Fibroblast of gingiva (primary cell): Measurements from ENCODE around the gene KMT2A.
"Not testable (repeated sequence)": the region's sequence is repeated elsewhere in the genome, so short reads cannot be mapped to it uniquely, and the experiment has no call there.

ENCODE experiments used
- DNase-seq: peaks from one replicate; pipeline ENCODE4 v3.0.0-alpha.2; 2011; ENCODE audit warnings: low read depth

KMT2A gene

GRCh38 chr11:118435290-118435892 is 901 bp upstream of the KMT2A start:
- peak; percentile 14 for DNase-seq

DNA sequence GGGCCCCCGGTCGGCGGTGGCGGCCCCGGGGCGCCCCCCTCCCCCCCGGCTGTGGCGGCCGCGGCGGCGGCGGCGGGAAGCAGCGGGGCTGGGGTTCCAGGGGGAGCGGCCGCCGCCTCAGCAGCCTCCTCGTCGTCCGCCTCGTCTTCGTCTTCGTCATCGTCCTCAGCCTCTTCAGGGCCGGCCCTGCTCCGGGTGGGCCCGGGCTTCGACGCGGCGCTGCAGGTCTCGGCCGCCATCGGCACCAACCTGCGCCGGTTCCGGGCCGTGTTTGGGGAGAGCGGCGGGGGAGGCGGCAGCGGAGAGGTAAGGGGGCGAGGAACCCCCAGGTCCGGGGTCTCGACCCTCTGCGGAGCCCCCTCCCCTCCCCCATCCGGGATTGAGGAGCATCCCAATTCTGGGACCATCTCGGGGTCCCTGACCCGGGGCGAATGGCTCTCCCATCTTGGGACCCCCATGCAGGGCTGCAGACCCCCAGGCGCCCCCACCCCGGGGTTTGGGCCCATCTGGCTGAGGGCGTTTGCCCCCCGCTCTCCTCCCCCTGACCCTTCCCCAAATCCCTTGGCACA is 431 bp downstream of the KMT2A start:
- no peak for DNase-seq

DNA sequence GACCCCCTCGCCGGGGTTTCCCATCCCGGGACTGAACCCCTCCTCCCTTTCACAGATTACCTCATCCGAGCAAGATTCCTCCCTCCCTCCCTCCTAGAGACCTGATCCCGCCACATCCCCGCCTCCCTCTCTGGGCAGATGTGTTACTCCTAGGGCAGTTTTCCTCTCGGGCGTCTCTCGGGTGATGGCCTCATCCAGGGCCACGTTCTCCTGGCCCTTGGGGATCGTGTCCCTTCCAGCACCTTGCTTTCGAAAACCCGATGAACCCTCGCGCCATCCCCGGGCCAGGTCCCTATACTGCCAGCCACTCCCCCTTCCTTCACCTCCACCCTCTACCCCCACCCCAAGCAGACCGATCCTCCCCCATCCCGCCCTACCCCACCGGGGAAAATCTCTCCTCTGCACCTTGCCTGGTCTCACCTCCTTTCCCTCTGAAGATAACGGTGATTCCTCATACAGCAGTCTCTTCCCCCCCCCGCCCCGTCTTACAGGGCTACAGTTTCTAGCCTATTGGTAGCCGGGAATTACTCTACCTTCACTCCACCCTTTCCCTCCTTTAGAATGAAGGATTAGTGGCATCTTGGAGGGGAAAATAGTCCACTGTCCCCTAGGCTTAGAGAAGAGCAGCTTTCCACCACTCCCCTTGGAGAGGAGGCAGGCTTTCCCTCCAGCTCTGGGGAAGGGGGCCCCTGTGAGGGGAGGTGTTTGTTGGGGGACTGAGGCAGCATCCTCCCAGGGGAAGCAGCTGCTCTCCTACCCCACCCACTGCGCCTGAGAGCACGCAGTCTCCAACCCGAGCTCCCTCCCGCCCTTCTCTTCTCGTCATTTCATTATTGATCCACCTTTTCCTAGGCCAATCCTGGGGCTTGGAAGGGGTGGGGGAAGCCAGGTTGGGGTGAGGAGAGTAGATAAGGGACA is 1.2 kb downstream of the KMT2A start:
- DNase-seq = no peak

- DNase-seq = peak; percentile 75
Observed at GRCh38 chr11:118438314-118438931, 2.1 kb downstream of the KMT2A start.

- no peak for DNase-seq
Observed at GRCh38 chr11:118439646-118440045, 3.4 kb downstream of the KMT2A start.

DNA sequence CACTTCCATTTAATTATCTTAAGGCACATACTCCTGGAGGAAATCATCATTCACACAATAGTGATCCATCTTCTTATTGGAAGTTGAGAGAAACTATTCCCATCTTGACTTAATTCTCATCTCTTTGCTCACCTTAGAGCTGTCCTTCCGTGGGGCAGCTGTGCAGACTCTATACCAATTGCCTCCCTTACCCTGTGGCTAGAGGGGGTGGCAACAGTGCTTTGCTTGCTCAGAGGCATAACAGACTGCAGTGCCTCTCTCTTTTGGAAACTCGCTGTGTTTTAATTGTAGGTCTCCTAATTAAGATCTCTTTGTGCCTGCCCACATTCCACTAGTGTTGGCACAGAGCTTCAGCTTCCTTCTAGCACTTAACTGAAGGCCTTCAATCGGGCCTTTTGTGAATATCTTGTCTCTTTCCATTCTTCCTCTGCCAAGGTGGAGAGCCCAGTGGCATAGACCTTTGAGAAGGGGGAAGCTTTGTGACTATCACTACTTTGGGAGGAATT is 5.5 kb downstream of the KMT2A start:
- DNase-seq = no peak

DNA sequence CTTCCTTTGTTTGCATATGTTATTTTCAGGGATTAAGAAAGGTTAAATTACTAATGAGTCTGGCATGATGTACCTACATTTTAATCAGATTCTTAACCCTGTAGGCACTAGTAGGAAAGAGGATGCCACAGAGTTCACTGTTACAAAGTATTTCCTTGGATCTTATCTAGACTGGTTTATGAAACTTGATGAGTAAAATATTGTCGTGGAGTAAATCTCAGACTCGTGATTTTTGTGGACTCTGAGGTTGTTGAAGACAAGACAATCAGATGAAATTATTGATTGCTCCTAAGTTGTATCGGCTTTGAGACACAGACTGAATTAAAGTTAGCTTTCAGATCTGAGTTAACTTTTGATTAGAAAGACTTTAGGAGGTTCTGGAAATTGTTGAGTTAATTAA is 6.0 kb downstream of the KMT2A start:
- no peak for DNase-seq

GRCh38 chr11:118442908-118443589 is 6.8 kb downstream of the KMT2A start:
- no peak for DNase-seq

DNA sequence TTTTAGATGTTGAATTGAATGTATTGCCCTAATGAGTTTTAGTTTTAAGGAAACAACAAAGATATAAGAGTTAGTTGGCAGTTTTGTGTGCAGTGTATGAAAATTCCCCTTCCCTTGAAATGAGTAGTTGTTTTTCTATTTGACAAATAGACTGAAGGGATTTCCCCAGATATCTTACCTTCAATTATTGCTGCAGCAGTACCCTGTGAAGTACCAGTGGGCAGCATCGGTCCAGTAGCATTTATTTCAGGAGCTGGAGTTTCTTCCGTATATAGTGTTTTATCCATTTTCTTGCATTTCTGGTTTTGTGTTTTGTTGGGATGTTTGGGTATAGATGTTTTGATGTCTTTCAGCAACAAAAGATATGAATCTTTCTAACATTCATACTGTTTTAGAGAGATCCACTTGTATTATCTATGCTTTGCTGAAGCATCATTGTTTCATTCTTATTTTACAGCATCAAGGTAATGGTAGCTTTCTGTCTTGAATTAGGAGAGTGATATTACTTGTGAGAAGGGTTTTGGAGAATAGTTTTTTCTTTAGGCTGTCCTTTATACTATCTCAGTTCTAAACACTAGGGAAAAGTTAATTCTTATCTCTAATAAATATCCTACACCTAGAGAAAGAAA is 7.4 kb downstream of the KMT2A start:
- no peak for DNase-seq

GRCh38 chr11:118447423-118447822 is 11.1 kb downstream of the KMT2A start:
- DNase-seq = no peak

DNA sequence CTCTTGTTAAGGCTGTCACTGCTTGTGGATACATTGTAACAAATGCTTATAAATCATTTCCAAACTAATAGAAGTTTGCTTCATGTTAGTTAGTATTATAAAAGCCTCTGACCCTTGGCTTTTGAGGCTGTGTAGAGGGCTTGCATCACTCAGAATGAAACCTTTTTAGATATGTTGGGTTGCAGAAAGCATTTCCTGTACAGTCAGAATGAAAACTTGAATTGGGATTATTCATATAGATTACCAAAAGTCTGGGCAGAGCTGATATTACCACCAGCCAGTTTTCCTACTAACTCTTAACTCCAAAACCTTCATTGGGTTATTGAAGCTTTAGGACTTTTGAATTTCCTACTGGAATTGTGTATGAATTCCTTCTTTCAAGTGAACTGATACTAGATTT is 12.0 kb downstream of the KMT2A start:
- peak; percentile 26 for DNase-seq

GRCh38 chr11:118449316-118449918 is 13.1 kb downstream of the KMT2A start:
- DNase-seq = no peak

- DNase-seq = no peak
Observed at GRCh38 chr11:118450451-118450850, 14.2 kb downstream of the KMT2A start.

DNA sequence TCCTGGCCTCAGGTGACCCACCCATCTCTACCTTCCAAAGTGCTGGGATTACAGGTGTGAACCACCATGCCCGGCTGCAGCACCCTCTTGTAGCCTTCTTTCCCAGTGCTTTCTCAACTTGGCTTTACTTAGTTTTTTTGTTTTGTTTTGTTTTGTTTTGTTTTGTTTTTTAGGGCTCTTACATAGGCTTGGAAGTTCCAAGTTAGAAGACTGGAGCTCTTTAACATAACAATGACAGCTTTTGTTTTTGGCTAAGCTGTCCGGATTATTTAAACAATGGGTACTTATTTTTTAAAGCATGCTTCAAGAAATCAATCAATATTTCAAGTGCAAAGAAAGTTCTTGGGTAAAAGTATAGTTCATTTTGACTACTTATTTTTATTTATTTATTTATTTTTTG is 25.9 kb downstream of the KMT2A start:
- no peak for DNase-seq

DNA sequence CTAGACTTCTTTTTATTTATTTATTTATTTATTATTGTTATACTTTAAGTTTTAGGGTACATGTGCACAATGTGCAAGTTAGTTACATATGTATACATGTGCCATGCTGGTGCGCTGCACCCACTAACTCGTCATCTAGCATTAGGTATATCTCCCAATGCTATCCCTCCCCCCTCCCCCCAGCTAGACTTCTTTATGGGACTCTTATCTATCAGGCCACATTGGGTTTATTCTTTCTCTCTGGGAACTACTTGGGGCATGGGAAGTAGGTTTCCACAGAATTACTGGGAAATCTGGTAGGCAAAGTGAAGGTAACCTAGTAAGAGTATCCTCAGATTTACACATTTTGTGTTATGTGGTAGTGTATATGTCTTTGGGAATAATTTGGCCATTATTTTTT is 32.7 kb downstream of the KMT2A start:
- DNase-seq = not testable (repeated sequence)

DNA sequence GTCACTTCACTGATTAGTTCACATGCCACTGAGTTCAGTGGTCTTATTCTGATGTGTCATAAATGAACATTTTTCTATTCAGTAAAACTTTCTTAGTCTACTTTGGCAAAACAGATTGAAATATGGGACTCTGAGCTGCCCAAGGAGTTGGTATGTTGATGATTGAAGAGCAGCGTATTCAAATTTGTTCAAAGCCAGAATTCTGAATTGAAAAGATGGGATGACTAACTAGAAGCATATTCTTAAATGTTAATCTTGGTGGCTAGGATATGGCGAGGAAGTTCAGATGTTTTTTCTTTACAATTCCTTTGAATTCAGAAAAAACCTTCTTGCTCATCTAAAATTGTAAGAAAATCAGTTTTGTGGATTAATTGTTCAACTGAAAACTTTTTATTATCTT is 34.7 kb downstream of the KMT2A start:
- no peak for DNase-seq

DNA sequence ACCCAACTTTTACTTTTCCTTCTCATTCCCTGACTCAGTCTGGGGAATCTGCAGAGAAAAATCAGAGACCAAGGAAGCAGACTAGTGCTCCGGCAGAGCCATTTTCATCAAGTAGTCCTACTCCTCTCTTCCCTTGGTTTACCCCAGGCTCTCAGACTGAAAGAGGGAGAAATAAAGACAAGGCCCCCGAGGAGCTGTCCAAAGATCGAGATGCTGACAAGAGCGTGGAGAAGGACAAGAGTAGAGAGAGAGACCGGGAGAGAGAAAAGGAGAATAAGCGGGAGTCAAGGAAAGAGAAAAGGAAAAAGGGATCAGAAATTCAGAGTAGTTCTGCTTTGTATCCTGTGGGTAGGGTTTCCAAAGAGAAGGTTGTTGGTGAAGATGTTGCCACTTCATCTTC is 37.2 kb downstream of the KMT2A start:
- DNase-seq = no peak

DNA sequence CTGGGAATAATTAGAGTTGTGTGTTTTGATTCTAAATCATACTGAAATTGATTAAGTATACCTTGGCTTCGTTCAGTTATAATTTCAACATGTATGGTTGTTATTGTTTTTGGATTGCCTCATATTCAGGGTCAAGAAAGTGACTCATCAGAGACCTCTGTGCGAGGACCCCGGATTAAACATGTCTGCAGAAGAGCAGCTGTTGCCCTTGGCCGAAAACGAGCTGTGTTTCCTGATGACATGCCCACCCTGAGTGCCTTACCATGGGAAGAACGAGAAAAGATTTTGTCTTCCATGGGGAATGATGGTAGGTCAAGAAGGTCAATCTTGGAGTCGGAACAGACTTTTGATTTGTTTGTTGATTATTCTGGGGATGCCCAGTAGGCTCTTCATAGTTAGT is 40.4 kb downstream of the KMT2A start:
- peak; percentile 3 for DNase-seq

- not testable (repeated sequence) for DNase-seq
Observed at GRCh38 chr11:118481238-118481637, 44.9 kb downstream of the KMT2A start.

- no peak for DNase-seq
Observed at GRCh38 chr11:118484405-118484804, 48.1 kb downstream of the KMT2A start.

DNA sequence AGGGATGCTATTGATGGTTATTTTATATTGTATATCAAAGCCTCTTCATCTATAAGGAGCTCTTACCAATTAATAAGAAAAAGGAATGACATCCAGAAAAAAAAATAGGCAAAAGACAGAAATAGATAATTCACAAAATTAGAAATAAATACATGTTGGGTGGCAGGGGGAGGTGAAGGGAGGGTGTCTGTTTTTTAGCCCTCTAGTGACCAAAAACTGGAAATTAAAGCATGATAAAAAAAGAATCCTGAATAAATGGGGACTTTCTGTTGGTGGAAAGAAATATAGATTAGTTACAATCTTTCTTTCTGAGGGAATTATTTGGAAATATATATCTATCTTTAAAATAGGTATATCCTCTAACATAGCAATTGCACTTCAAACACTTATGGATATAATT is 49.0 kb downstream of the KMT2A start:
- no peak for DNase-seq
